Right renal cortex interstitium (tissue), 3 donors: ENCODE measurements around the gene ATOH7. TPM values are rescaled to one million over a fixed set of nuclear protein-coding genes. Genes with fewer than 3 reads are reported as not detected.
"Not testable (repeated sequence)": the region's sequence is repeated elsewhere in the genome, so short reads cannot be mapped to it uniquely, and the experiment has no call there.

Experiments used
- DNase-seq, 3 donors: peaks; one replicate each; pipeline ENCODE4 v3.0.0-alpha.2; 2013; ENCODE audit warnings: low read depth in 3 of 3, low spot score in 2 of 3
- polyA plus RNA-seq, 3 donors: library from polyadenylated mRNA; unstranded; fragments of 120-200 nt; gene quantifications; one replicate each; pipeline ENCODE4 v1.2.1, GENCODE V29; 2013; ENCODE audit not compliant: insufficient read length in 3 of 3

ATOH7 gene
- polyA plus RNA-seq, 3 donors: 0.95 to 1.7 (median 1.5) TPM

DNA sequence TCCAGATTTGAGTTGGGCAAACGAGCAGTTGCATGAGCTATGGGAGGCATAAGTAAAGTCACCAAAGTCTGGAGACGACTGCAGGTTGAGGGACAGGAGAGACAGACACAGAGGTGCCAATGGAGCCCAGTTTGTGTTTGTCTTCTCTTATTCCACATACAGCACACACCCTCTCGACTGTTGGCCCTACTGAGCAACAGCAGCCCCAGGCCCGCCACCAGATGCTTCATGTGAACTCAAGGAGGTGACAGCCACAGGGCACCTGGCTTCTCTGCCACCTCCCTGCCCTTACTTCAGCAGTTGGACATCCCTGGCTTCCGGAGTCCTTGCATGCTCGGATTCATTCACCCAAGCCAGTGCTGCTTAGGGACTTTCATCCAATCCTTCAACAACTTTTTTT is 6.5 kb upstream of the ATOH7 start:
- no peak for DNase-seq

DNA sequence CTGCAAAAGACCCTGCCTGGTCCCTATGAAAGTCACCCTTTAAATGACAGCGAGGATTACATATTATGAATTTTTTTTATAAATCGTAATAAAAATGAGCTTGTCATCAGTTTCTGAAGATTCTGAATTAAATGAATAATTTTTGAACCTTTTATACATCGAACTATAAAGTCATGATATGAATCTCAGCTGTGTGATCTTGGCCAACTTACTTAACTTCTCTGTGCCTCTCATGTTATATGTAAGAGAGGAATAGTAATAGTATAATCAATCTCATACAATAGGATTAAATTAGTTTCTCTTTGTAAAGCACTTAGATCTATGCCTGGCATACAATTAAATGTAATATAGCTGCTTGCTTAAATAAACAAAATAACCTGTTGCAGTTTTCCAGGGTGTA is 5.3 kb upstream of the ATOH7 start:
- no peak for DNase-seq

DNA sequence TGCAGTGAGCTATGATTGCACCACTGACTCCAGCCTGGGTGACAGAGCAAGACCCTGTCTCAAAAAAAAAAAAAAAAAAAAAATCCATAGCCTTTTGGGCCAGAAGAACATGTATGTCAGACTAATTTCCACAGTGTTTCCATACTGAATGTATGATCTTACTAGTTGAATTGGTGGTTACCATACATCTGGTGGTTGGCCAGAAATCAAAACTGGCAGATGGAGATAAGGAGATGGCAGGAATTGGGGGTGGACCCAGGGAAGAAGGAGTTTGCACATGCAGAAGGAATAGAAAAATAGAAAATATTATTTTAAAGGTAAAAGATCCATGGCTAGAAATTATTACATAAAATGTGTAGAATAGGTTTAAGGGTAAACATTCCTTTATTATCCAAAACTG is 3.7 kb upstream of the ATOH7 start:
- no peak for DNase-seq

DNA sequence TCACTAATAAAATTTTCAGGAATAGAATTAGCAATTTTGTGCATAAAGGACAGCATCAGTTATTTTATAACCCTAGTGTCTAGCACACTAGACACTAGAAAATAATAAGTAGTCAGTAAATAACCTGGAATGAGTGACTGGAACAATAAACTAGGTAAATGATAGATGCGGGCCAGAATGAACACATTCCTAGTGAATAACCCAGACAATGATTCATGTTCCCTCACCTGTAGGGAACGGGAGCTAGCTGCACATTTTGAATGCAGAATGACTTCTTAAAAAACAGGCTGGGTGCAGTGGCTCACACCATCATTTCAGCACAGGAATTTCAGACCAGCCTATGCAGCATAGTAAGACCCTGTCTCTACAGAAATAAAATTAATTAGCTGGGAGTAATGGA is 3.2 kb upstream of the ATOH7 start:
- no peak for DNase-seq

DNA sequence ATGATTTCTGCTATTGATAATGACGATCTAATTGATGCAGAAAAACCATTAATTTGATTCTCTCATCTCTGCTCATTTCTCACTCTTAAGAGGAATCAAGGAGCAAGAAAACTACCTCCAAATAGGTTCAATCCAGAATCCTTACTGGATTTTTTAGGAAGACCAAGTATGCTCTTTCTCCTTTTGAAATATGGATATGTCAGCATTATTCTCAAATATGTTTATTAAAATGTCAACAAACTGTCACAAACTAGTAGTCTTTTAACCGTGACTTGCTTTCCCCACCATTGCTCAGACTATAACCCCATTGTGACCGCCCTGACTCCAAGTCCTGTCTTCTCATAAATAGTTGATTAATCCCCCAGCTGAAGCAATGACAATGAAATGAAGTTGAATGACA is 1.1 kb upstream of the ATOH7 start:
- no peak for DNase-seq

DNA sequence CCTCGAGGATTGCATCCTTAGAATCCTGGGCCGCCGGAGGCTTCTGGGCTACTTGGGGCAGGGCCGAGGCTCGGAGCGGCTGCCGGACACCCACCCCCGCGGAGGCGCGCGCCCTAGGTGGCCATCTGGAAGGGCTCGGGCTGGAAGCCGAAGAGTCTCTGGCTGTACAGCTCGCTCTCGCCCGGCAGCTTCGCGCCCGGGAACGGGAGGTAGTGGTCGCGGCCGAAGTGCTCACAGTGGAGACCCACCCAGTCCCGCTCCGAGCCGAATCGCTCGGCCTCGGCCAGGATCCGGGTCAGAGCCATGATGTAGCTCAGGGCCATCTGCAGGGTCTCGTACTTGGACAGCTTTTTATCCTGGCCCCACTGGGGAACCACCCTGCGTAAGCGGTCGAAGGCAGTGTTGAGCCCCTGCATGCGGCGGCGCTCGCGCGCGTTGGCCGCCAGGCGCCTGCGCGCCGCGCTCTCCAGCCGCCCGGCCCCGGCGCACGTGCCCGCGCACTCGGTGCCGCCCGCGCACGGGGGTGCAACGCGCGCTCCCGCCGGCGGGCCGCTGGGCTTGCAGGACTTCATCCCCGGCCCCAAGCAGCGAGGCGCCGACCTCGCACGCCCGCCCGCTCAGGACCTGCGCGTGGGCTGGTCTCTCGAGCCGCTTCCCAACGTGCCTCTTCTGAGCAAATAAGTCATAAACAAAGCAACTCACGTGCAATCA is 652 bp downstream of the ATOH7 start:
- DNase-seq: peak; percentile 64 to 77 (median 76)

DNA sequence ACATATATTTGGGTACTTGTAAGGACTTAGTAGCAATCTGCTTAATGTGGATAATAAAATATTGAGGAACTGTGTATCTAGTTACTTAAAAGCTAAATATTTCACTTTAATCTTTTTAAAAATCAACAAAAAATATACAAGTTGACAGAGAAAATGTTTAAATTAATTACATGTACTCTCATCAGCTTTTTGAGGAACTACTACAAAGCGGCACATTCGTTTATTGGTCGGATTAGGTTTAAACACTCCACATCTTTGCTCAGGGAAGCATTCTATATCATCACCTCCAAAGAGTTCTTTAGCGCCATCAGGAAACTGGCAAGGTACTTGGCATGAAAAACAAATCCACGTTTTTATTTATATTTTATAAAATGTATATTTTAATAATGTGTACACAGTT is 1.6 kb downstream of the ATOH7 start:
- DNase-seq: no peak

DNA sequence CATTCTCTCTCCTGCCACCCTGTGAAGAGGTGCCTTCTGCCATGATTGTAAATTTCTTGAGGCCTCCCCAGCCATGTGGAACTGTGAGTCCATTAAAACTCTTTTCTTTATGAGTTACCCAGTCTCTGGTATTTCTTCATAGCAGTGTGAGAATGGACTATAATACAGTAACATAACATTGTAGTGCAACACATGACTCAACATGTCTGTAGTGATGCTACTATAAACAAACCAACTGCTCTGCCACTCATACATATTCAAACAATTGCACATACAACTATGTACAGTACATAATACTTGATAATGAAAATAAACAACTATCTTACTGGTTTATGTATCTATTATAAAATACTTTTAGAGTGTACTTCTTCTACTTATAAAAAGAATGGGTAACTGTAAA is 7.1 kb downstream of the ATOH7 start:
- DNase-seq: no peak

DNA sequence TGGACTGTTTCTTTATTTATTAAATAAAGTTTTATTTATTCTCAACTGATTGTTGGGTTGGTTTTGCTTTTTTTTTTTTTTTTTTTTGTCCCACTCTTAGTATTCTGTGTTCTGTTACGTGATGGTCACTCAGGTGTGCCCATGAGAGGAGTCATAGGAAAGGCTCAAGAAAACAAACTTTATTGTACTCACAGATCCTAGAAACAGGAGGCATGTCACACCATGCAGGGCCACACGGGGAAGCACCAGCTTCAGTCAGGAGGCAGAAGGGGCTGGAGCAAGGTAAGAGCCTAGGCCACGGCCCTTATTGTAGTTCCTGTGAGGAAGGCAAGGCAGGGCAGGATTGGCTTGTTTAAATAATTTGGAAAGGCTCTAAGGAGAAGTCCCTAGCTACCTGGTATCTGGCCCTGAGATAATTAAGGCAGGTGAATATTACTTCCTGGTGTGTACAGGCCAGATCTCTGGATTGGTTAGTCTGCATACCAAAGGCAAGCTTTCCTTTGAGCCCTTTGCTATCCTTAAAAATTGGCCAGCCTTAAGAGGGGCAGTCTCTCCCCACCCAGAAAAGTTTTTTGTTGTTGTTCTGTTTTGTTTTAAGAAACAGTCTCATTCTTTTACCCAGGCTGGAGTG is 8.3 kb downstream of the ATOH7 start:
- DNase-seq: no peak

DNA sequence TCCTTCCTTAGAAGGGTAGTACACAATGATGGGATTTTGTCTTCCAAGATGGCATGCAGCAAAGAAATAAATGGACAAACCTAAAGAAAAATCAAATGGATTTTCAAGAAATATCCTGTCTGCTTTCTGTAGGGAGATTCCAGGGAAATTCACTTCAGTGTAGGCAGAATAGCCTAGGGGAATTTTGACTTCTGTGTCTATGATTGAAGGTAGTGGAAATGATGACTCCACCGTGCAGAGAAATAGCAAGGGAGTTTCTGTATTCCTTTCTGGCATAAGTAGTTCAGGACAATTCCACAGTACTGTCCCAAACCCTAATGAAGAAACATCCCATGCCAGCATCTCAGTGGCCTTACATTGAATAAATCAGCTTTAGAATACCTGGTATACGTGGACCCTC is 9.5 kb downstream of the ATOH7 start:
- DNase-seq: no peak

DNA sequence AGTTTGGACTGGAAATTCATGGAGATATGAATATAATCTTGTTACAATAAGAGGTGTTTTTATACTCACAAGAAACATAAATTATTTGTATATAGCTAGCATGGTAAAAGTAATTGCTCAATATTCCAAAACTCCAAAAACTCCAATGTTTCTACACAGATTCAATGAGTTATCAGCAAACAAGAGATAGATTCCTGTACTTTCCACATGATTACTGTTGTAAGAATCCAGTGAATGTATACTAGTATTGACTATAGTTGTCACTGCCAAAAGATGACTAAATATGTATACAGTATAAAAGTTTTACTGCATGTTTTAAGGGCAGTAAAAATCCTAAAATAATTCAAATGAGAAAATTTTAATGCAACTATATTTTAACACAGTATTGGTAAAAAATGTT is 10.7 kb downstream of the ATOH7 start:
- no peak for DNase-seq

DNA sequence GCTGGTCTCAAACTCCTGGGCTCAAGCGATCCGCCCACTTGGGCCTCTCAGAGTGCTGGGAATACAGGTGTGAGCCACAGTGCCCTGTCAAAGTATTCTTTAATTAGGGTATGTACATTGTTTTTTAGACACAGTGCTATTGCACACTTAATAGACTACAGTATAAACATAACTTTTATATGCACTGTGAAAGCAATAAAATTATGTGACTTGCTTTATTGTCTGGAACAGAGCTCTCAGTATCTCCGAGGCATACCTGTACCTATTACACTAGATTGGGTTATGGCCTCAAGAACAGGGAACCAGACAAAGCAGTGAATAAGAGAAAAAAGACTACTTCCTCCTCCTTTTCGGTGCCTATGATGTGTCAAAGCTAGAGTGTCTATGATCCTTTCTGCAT is 13.1 kb downstream of the ATOH7 start:
- DNase-seq: no peak

DNA sequence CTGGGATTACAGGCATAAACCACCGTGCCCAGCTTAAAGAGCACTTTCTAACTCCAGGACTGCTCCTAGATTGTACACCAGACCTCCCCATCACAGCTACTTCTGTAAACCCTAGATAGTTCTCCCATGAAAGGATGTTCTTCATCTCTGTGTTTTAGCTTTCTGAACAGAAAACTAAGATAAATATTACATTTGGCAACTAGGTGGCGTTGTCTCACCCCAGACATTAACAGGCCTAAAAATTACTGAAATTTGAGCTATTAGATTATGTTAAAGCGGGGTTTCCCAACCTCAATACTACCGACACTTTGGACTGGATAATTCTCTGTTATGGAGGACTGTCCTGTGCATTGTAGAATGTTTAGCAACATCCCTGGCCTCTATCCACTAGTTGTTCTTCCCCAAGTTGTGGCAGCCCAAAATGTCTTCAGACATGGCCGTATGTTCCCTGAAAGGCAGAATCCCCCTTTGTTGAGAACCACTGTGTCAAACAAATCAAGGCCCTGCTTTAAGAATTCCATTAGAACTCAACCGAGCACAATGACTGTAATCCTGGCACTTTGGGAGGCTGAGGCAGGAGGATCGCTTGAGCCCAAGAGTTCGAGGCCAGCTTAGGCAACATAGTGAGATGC is 19.1 kb downstream of the ATOH7 start:
- DNase-seq: peak in 1 of 3 donors; percentile 19

DNA sequence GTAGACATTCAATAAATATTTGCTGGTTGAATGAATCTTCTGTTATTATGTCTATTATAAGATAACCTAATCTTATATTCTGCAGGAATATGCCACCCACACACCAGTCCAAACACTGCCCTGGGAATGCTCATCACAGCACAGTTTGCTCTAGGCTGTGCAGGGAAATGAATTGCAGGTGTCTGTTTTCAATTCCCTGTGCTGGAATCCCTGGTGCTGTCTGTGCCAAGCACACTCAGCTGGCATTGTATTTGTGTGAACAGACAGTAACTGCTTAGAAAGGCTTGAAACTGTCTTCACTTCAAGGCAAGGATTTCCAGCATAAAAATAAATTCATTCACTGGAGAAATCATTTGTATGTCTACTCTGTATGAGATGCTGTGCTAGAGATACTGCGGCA is 20.2 kb downstream of the ATOH7 start:
- DNase-seq: no peak

DNA sequence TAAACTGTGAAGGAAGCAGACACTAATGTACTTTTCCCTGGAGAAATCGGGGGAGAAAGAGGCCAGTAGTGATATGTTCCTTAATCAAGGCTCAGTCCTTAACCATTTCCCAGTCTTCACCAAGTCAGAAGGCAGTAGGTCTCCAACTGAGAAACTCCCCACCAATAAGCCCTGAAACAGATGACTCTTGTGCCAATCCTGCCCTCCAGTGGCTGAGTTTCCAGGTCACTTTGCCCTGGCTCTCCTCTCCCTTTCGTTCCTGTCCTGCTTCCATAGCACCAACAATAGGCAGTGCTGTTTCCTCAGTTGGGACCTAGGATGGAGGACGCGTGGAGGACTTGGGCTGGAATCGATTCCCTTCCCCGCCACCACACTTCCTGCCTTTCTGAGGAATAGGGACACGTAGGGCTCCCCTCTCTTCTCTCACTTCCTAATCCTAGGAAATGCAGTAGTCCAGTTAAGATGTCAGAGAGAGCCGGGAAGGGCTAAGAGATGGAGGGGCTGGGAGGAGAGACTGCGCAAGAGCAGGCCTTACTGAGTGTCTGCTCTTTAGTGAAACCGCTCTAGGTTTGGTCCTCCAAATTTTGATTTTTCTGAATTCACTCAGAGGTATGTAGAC is 23.4 kb downstream of the ATOH7 start:
- peak in 1 of 3 donors; percentile 29 for DNase-seq

DNA sequence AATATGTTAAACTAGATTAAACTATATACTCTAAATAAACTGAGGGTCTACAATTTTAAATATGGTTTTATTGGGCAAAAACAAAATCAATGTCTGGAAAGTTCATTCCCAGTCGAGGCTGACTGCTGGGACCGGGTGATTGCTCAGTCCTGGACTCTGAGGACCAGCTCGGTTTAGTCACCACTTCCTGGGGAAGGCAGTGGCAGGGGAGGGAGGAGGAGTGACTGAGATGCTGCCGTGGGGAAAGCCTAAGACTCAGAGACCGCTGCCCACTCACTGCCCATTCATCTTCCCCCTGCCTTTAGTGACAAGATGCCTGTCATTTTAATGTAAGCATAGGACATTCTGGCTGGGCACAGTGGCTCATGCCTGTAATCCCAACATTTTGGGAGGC is 29.0 kb downstream of the ATOH7 start:
- DNase-seq: no peak

DNA sequence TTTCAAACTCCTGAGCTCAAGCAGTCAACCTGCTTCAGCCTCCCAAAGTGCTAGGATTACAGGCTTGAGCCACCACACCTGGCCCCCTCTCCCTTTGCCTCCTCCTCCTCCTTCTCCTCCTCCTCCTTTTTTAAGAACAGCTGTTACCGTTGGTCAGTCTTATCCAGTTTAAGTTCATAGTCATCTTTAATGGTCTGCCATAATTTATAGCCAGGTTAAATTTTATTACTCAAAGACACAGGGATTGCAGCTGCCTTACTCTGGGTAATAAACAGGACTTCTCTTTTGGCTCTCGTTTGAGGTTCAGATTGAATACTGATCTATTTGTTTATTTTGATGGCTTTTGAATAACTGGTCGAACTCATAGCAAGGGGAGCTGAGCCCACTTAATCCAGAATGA is 35.2 kb downstream of the ATOH7 start:
- peak in 1 of 3 donors; percentile 18 for DNase-seq

DNA sequence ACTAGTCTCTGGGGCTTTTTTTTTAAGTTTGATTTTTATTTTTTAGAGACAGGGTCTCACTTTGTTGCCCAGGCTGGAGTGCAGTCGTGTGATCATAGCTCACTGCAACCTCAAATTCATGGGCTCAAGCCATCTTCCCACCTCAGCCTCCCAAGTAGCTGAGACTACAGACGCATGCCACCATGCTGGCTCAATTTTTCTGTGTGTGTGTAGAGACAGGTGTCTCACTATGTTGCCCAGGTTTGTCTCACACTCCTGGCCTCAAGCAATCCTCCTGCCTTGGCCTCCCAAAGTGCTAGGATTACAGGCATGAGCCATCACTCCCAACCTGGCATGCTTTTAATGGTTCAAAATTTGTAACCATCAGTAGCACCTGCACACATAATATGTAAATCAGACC is 36.1 kb downstream of the ATOH7 start:
- not testable (repeated sequence) for DNase-seq

DNA sequence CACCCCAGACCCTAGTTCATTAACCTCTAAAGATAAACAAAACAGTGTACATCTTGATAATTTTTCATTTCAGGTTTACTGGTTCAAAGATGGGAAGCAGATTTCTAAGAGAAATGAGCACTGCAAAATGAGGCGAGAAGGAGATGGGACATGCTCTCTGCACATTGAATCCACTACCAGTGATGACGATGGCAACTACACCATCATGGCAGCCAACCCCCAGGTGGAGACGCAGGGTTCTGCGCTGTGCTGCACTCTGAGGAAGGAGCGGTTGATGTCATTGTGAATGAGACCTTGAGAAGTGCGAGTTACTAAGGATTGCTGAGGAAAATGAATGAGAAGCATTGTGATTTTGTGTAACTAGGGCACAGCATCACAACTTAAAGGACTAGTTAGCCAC is 37.6 kb downstream of the ATOH7 start:
- DNase-seq: no peak

DNA sequence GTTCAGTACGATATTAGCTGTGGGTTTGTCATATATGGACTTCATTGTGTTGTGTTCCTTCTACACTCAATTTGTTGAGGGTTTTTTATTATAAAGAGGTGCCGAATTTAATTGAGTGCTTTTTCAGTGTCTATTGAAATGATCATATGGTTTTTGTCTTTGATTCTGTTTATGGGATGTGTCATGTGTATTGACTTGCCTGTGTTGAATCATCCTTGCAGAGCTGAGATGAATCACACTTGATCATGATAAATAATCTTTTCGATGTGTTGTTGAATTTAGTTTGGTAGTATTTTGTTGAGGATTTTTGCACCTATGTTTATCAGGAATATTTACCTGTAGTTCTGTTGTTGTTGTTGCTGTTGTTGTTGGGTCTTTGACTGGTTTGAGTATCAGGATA is 39.8 kb downstream of the ATOH7 start:
- DNase-seq: no peak

DNA sequence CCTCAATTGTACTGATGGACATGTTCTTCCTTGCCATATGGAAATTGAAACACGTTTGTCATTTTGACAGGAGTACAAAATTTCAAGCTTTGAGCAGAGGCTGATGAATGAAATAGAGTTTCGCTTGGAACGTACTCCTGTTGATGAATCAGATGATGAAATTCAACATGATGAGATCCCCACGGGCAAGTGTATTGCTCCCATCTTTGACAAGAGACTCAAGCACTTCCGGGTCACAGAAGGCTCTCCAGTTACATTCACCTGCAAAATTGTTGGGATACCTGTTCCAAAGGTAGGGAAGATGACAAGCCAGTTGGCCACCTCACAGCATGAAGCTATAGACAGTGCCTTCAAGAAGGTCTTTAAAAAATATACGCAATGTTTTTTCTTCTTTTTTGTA is 43.1 kb downstream of the ATOH7 start:
- DNase-seq: no peak

DNA sequence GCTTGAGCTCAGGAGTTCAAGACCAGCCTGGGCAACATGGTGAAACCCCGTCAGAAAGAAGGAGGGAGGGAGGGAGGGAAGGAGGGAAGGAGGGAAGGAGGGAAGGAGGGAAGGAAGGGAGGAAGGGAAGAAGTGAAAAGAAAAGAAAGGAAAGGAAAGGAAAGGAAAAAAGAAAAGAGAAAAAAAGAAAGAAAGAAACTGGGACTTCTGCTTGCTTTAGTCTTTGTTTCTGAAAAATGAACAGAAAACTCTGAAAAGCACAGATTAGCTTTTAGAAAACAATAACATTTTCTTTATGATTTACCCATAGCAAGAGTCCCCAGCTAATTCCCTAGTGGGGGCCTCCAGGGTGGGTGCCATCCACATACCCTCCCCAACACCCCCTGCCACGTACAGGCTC is 46.8 kb downstream of the ATOH7 start:
- DNase-seq: no peak
